GM19395 (cell line): Measurements from ENCODE around the gene ZNF727.
"Not testable (repeated sequence)": the region's sequence is repeated elsewhere in the genome, so short reads cannot be mapped to it uniquely, and the experiment has no call there.

Experiments
- ATAC-seq: cut with Tn5 transposase; IDR thresholded peaks from one replicate; pipeline ENCODE4 v1.9.1; 2021; ENCODE audit warnings: mild to moderate bottlenecking, moderate library complexity; ENCODE audit not compliant: unreplicated experiment

The ZNF727 gene

DNA sequence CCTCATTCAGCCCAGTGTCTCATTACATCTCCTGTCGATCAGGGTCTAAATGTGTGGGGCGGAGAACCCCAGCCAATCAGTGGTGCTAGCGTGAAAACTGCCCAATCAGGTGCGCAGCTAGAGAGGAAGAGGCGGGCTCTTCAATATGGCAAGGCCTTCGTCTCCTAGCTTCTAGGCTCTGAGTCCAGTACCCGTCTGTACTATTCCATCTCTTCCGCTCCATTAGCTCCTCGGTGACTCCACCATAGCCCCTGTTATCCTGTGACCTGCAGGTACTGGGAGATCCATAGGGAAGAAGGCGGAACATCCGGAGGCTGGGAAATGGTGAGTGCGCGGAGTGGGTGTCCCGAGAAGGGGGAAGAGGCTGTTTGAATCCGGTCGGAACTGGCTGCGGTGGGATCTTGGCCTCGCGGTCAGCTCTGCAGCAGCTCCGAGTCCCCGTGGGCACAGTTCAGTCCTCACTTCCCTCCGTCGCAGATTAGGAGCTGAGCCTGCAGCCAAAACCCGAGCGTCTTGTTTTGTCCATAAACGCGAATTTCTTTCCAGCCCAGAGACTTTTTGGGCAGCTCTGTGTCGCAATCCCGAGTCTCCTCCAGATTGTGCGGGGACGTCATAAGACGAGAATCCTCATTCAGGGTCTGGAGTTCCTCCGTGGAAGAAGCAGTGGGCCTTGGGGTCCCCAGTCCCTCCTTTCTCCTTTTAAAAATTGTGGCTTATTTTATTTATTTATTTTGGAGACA is at the start of gene ZNF727:
TSS of gene ZNF727 (plus strand) at position 134 of the 740 bp plus-strand sequence. CDS start at position 322, 188 bp downstream.
- ATAC-seq = no peak

DNA sequence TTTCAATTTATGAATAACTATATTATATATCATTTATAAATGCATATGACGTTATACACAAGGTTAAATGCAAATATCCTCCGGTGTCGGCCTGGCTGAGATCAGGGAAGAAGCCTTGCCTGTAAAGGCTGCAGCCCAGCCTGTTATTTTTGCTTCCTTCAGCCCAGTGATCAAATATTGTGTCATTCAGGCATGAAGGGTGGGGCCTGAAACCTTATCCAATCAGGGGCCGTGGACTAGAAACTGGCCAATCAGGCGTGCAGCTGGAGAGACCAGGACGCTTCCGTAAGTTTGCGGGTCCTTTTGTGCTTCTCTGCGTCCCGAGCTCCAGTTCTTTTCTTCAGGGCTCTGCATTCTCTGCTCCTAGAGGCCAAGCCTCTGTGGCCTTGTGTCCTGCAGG is 46.7 kb upstream of the ZNF727 start, which contains the start of gene ZNF722:
TSS of gene ZNF722 (plus strand) at position 301 of the 400 bp plus-strand sequence. CDS start 113 bp downstream, outside the sequence.
- ATAC-seq = no peak

DNA sequence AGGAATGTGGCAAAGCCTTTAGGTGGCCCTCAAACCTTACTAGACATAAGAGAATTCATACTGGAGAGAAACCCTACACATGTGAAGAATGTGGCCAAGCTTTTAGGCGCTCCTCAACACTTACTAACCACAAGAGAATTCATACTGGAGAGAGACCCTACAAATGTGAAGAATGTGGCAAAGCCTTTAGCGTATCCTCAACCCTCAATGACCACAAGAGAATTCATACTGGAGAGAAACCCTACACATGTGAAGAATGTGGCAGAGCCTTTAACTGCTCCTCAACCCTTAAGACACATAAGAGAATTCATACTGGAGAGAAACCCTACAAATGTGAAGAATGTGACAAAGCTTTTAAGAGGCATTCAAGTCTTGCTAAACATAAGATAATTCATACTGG is 29.7 kb upstream of the ZNF727 start:
- not testable (repeated sequence) for ATAC-seq

DNA sequence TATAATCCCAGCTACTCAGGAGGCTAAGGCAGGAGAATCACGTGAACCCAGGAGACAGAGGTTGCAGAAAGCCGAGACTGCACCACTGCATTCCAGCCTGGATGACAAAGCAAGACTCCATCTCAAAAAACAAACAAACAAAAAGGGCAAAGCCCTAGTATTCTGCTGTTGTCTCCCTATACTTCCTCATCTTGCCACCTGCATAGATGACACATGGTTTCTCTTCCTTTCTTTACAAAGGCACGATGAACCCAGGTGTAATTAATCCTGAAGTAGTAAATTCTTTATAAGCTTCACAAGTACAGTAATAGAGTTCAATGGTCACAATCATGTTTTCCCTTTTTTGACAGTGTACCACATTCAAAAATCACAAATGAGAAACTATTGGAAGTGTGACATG is 9.8 kb upstream of the ZNF727 start:
- no peak for ATAC-seq

DNA sequence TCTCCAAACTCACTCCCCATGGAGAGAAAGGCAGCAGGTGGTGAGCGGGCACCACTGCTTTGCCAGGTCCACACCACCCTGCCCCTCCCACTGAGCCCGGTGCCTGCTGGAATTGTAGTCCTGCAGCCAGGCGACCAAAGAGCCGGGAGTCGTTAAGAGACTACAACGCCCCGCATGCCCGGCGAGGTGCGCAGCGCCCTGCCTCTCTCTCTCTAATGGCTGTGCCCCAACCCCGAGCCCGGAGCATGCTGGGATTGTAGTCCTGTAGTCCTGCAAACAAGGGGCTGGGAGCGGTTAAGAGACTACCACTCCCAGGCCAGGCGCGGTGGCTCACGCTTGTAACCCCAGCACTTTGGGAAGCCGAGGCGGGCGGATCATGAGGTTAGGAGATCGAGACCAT is 8.1 kb upstream of the ZNF727 start:
- ATAC-seq = no peak

DNA sequence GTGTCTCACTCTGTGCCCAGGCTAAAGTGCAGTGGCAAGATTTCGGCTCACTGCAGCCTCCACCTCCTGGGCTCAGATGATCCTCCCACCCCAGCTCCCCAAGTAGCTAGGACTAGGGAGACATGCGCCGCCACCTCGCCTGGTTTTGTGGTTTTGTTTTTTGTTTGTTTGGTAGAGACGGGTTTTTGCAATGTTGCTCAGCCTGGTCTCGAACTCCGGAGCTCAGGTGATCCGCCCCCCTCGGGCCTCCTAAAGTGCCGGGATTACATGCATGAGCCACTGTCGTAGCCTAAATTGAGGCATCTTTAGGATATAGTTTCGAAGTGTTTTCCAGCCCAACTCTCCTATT is 781 bp downstream of the ZNF727 start:
- no peak for ATAC-seq

DNA sequence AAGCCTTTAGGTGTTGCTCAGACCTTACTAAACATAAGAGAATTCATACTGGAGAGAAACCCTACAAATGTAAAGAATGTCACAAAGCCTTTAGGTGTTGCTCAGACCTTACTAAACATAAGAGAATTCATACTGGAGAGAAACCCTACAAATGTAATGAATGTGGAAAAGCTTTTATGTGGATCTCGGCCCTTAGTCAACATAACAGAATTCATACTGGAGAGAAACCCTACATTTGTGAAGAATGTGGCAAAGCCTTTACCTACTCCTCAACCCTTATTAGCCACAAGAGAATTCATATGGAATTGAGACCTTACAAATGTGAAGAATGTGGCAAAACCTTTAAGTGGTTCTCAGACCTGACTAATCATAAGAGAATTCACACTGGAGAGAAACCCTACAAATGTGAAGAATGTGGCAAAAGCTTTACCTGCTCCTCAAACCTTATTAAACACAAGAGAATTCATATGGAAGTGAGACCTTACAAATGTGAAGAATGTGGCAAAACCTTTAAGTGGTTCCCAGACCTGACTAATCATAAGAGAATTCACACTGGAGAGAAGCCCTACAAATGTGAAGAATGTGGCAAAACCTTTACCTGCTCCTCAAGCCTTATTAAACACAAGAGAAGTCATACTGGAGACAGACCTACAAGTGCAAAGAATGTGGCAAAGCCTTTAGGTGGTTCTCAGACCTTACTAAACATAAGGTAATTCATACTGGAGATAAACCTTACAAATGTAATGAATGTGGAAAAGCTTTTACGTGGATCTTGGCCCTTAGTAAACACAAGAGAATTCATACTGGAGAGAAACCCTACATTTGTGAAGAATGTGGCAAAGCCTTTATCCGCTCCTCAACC is 32.8 kb downstream of the ZNF727 start:
- ATAC-seq = not testable (repeated sequence)

DNA sequence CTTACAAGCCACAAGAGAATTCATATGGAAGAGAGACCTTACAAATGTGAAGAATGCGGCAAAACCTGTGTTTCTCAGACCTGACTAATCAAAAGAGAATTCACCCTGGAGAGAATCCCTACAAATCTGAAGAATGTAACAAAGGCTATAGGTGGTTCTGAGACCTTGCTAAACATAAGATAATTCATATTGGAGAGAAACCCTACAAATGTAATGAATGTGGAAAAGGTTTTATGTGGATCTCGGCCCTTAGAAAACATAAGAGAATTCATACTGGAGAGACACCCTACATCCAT is 33.4 kb downstream of the ZNF727 start:
- ATAC-seq = no peak

DNA sequence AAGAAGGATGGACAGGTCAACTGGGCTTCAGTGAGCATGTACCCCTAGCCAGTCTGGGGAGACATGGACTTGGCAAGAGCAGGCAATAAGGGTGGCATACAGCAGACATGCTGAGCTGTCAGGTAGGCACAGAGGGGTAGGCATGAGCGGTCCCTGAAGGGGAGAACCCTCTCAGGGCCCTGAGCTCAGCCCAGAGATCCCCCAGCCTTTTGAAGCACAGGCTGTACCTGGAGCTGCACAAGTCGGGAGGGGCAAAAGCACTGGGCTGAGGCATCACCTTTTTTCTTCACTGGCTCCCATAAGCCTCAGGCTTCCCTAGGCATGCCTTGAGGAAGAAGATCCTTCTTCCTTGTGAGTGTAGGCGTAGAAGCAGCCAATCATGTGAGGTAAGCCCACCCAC is 42.3 kb downstream of the ZNF727 start:
- no peak for ATAC-seq

DNA sequence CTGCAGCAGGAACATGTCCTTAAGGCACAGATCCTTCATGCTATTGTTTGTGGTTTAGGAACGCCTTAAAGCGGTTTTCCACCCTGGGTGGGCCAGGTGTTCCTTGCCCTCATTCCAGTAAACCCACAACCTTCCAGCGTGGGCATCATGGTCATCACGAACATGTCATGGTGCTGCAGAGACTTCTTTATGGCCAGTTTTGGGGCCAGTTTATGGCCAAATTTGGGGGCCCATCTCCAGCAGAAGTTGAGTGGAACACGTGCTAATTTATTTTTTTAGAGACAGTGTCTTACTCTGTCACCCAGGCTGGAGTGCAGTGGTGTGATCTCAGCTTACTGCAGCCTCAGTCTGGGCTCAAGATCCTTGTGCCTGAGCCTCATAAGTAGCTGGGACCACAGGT is 43.6 kb downstream of the ZNF727 start:
- ATAC-seq = not testable (repeated sequence)
